Measurements from ENCODE around the gene ATP5IF1.

The ATP5IF1 gene

GRCh38 chr1:28264897-28265296 is 29.0 kb downstream of the ATP5IF1 start:
- DNase-seq (ENCODE audit: low read depth in 1 of 2, low spot score in 1 of 2), result no peak
- Histone ChIP-seq H3K27me3 (ENCODE audit: insufficient read depth, poor library complexity, severe bottlenecking) (no peaks in the 10 kb centered on the region), H3K27ac (replicated peaks) (no peak overlapping the region), H3K4me3 (replicated peaks; ENCODE audit: insufficient read depth, low read length) (no peak overlapping the region)
- no peak for TF ChIP-seq CTCF (IDR thresholded peaks at IDR 0.05; ENCODE audit: insufficient read depth, low read length)
- TF ChIP-seq POLR2AphosphoS5 (IDR thresholded peaks at IDR 0.05; ENCODE audit: low read depth), result no peak
- TF ChIP-seq GABPA (IDR thresholded peaks at IDR 0.05; ENCODE audit: low read depth), result no peak
- TF ChIP-seq REST (IDR thresholded peaks at IDR 0.05; ENCODE audit: insufficient replicate concordance, low read depth), result no peak
- no peak for TF ChIP-seq SPI1 (IDR thresholded peaks at IDR 0.05; ENCODE audit: borderline replicate concordance, low read depth)

- no peaks in the 10 kb centered on the region for H3K27me3 ChIP-seq (ENCODE audit: insufficient read depth, poor library complexity, severe bottlenecking)
- TF ChIP-seq GABPA (IDR thresholded peaks at IDR 0.05; ENCODE audit: low read depth) (no peak), SPI1 (IDR thresholded peaks at IDR 0.05; ENCODE audit: borderline replicate concordance, low read depth) (no peak), POLR2AphosphoS5 (IDR thresholded peaks at IDR 0.05; ENCODE audit: low read depth) (no peak), CTCF (IDR thresholded peaks at IDR 0.05; ENCODE audit: insufficient read depth, low read length) (no peak), REST (IDR thresholded peaks at IDR 0.05; ENCODE audit: insufficient replicate concordance, low read depth) (no peak)
- no peak for DNase-seq (ENCODE audit: low read depth in 1 of 2, low spot score in 1 of 2)
- no peak overlapping the region for H3K27ac ChIP-seq (replicated peaks)
- H3K4me3 ChIP-seq (replicated peaks; ENCODE audit: insufficient read depth, low read length), result no peak overlapping the region
These were observed 29.7 kb downstream of the ATP5IF1 start for GRCh38 chr1:28265577-28265976.

GRCh38 chr1:28266920-28267322 is 31.0 kb downstream of the ATP5IF1 start:
- TF ChIP-seq SPI1 (IDR thresholded peaks at IDR 0.05; ENCODE audit: borderline replicate concordance, low read depth) (no peak), GABPA (IDR thresholded peaks at IDR 0.05; ENCODE audit: low read depth) (no peak), REST (IDR thresholded peaks at IDR 0.05; ENCODE audit: insufficient replicate concordance, low read depth) (no peak), POLR2AphosphoS5 (IDR thresholded peaks at IDR 0.05; ENCODE audit: low read depth) (no peak), CTCF (IDR thresholded peaks at IDR 0.05; ENCODE audit: insufficient read depth, low read length) (no peak)
- Histone ChIP-seq H3K4me3 (replicated peaks; ENCODE audit: insufficient read depth, low read length) (no peak overlapping the region), H3K27me3 (ENCODE audit: insufficient read depth, poor library complexity, severe bottlenecking) (no peaks in the 10 kb centered on the region), H3K27ac (replicated peaks) (no peak overlapping the region)
- DNase-seq (ENCODE audit: low read depth in 1 of 2, low spot score in 1 of 2), result no peak
